ENCODE measurements around the gene GALNT17.

DNA sequence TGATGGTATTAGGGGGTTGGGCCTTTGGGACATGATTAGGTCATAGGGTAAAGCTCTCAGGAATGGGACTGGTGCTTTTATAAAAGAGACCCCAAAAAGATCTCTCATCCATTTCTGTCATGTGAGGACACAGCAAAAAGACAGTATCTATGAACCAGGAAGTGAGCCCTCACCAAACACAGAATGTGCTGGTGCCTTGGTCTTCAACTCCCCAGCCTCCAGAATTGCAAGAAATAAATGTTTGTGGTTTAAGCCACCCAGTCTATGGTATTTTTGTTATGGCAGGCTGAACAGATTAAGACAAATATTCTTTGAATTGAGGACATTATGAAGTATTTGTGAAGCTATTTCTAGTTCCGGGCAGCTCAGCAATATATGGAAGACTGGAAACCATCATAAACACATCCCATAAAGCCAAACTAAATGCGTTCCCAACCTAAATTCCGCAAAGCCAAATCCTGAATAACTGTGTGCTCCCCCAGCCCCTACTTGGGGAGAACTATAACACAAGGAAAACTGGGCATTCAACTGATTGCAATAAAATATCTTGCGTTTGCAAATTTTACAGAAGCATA, 153.7 kb downstream of the GALNT17 start:
- TF ChIP-seq CTCF (IDR thresholded peaks at IDR 0.05) (no peak), POLR2A (IDR thresholded peaks at IDR 0.05) (no peak)

Data from uterus (tissue), 2 donors.